GM08714 (cell line): ENCODE data around the gene RPIA.
"Not testable (repeated sequence)": the region's sequence is repeated elsewhere in the genome, so short reads cannot be mapped to it uniquely, and the experiment has no call there.

ENCODE experiments used
- H3K4me3 ChIP-seq: fragments of 200-500 bp; sonication (Bioruptor generic); 2 replicates; pipeline ENCODE4 v1.5.1; 2014; ENCODE audit warnings: mild to moderate bottlenecking, low read length, inconsistent platforms
- ZNF274 ChIP-seq: IDR thresholded peaks from 2 replicates; pipeline ENCODE4 v1.6.1; 2012; ENCODE audit warnings: mild to moderate bottlenecking, low read depth, low read length

The RPIA gene

GRCh38 chr2:88764141-88764849 is 72.8 kb downstream of the RPIA start:
- no peak for TF ChIP-seq ZNF274
- H3K4me3 ChIP-seq = no peak overlapping the region

- no peak overlapping the region; the same call in 1 of the 2 replicates for H3K4me3 ChIP-seq
- no peak for TF ChIP-seq ZNF274
Observed at GRCh38 chr2:88764850-88765153, 73.3 kb downstream of the RPIA start.

GRCh38 chr2:88765154-88765888 is 73.8 kb downstream of the RPIA start:
- TF ChIP-seq ZNF274 = no peak

GRCh38 chr2:88765889-88766481 is 74.5 kb downstream of the RPIA start:
- peak overlapping the region; percentile 10; the same call in 1 of the 2 replicates for H3K4me3 ChIP-seq

More at GRCh38 chr2:88765154-88765888, 73.8 kb downstream of the RPIA start:
- H3K4me3 ChIP-seq = peak overlapping the region; percentile 10; the same call in 1 of the 2 replicates

- H3K4me3 ChIP-seq = no peak overlapping the region
- TF ChIP-seq ZNF274 = no peak
Observed at GRCh38 chr2:88770016-88770415, 78.5 kb downstream of the RPIA start.

- H3K4me3 ChIP-seq = not testable (repeated sequence)
Observed at GRCh38 chr2:88773233-88774028, 82.0 kb downstream of the RPIA start.

GRCh38 chr2:88789213-88789612 is 97.7 kb downstream of the RPIA start:
- not testable (repeated sequence) for H3K4me3 ChIP-seq

- H3K4me3 ChIP-seq = not testable (repeated sequence)
Observed at GRCh38 chr2:88795932-88796331, 104.5 kb downstream of the RPIA start.

- H3K4me3 ChIP-seq = not testable (repeated sequence)
Observed at GRCh38 chr2:88796523-88796922, 105.0 kb downstream of the RPIA start.

- H3K4me3 ChIP-seq = not testable (repeated sequence)
Observed at GRCh38 chr2:88797164-88797563, 105.7 kb downstream of the RPIA start.
